Measurements from ENCODE around the gene JKAMP.

DNA sequence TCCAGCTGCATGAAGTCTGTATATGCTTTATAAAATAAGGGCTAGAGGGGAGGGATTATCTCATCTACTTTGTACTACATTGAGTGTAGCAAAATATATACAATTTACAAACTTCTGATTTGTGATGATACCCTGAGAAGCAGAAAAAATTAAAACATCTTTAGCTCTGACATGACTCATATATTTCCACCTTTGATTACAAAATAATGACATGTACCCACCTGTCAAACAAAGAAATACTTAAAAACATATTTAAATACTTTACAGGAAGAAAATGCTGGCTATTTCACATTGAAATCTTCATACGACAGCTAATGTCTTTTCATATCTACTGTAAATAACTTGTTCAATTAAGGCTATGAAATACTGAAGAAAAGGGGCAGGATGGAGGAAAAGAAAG is 22.4 kb upstream of the JKAMP start:
- TF ChIP-seq, protein P1, sequence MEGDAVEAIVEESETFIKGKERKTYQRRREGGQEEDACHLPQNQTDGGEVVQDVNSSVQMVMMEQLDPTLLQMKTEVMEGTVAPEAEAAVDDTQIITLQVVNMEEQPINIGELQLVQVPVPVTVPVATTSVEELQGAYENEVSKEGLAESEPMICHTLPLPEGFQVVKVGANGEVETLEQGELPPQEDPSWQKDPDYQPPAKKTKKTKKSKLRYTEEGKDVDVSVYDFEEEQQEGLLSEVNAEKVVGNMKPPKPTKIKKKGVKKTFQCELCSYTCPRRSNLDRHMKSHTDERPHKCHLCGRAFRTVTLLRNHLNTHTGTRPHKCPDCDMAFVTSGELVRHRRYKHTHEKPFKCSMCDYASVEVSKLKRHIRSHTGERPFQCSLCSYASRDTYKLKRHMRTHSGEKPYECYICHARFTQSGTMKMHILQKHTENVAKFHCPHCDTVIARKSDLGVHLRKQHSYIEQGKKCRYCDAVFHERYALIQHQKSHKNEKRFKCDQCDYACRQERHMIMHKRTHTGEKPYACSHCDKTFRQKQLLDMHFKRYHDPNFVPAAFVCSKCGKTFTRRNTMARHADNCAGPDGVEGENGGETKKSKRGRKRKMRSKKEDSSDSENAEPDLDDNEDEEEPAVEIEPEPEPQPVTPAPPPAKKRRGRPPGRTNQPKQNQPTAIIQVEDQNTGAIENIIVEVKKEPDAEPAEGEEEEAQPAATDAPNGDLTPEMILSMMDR (IDR thresholded peaks at IDR 0.05; ENCODE audit: low read length): no peak
- TF ChIP-seq EZH2phosphoT487 (IDR thresholded peaks at IDR 0.05; ENCODE audit: low read length) (no peak), EZH2 (optimal IDR thresholded peaks at IDR 0.05; ENCODE audit: low read depth, low read length) (no peak)
